Gastroesophageal sphincter (tissue), 4 donors: ENCODE data around the gene MXD3. TPM values are rescaled to one million over a fixed set of nuclear protein-coding genes. Genes with fewer than 3 reads are reported as not detected.

Experiments used
- ATAC-seq: fragments of 150-250 bp; one replicate; pipeline ENCODE4 v1.9.1; 2016; ENCODE audit warnings: mild to moderate bottlenecking, moderate library complexity
- H3K27ac ChIP-seq, 4 donors: fragments of 200-600 bp; sonication (generic) in 3 of 4; 1 replicate in 3 of 4; 2 replicates in 1 of 4; pipeline ENCODE4 v1.5.1; 2016 to 2019
- H3K27me3 ChIP-seq: fragments of 200-600 bp; sonication (generic); one replicate; pipeline ENCODE4 v1.5.1; 2019
- H3K36me3 ChIP-seq, 2 donors: fragments of 200-600 bp; sonication (generic); one replicate each; pipeline ENCODE4 v1.5.1; 2019; ENCODE audit warnings: control low read depth in 1 of 2
- H3K4me1 ChIP-seq, 3 donors: fragments of 200-600 bp; sonication (generic); 1 replicate in 2 of 3; 2 replicates in 1 of 3; pipeline ENCODE4 v1.5.1; 2016 to 2019; ENCODE audit warnings: control low read depth in 2 of 3
- H3K4me3 ChIP-seq, 2 donors: fragments of 200-600 bp; sonication (generic); one replicate each; pipeline ENCODE4 v1.5.1; 2019; ENCODE audit warnings: mild to moderate bottlenecking in 1 of 2, moderate library complexity in 1 of 2
- H3K9me3 ChIP-seq, 3 donors: fragments of 200-600 bp; sonication (generic); one replicate each; pipeline ENCODE4 v1.5.1; 2017 to 2019; ENCODE audit warnings: control low read depth in 2 of 3
- CTCF ChIP-seq, 4 experiments: fragments of 200-600 bp in 2 of 4; fragments of 450-650 bp in 2 of 4; sonication (generic) in 1 of 4; IDR thresholded peaks; one replicate each; pipeline ENCODE4 v1.5.1; 2017 to 2019; ENCODE audit warnings: antibody characterized with exemption in 4 of 4, mild to moderate bottlenecking in 2 of 4, moderate library complexity in 2 of 4
- EP300 ChIP-seq: sonication (generic); formaldehyde crosslinking; IDR thresholded peaks from one replicate; pipeline ENCODE4 v1.6.1; 2017; ENCODE audit warnings: antibody characterized with exemption, mild to moderate bottlenecking
- POLR2A ChIP-seq, 2 donors: fragments of 450-650 bp; IDR thresholded peaks; one replicate each; pipeline ENCODE4 v1.6.1; 2017; ENCODE audit warnings: antibody characterized with exemption in 2 of 2, mild to moderate bottlenecking in 2 of 2, moderate library complexity in 1 of 2
- POLR2AphosphoS5 ChIP-seq: sonication (generic); formaldehyde crosslinking; IDR thresholded peaks from one replicate; pipeline ENCODE4 v1.6.1; 2017; ENCODE audit warnings: antibody characterized with exemption
- WGBS, 2 donors: methylation state at CpG; one replicate each; pipeline ENCODE4 v1.1.5; 2018; ENCODE audit warnings: low coverage in 1 of 2; 5-methylcytosine and 5-hydroxymethylcytosine counted together
- total RNA-seq, 4 donors: library from RNA; depleted of rRNA; stranded (reverse); fragments of >200 nt; gene quantifications; one replicate each; pipeline ENCODE4 v1.1.0, GENCODE V29; 2016

The MXD3 gene
- total RNA-seq, 4 donors from 2014 or later, result 1.7 to 10.9 (median 6.3) TPM

GRCh38 chr5:177303925-177304391, 7.7 kb downstream of the MXD3 start:
- peak overlapping the region; percentile 80 to 95 for H3K4me3 ChIP-seq
- peaks cover 0 to 35% of the 10 kb centered on the region in 2 donors for H3K36me3 ChIP-seq
- H3K4me1 ChIP-seq, result peaks cover 0 to 61% (median 38%) of the 10 kb centered on the region in 3 donors
- H3K9me3 ChIP-seq, result no peaks in the 10 kb centered on the region
- peak in 1 of 4 experiments; percentile 2 for TF ChIP-seq CTCF (IDR thresholded peaks at IDR 0.05)
- TF ChIP-seq EP300, result no peak
- no peak for TF ChIP-seq POLR2AphosphoS5
- no peak for ATAC-seq
- H3K27me3 ChIP-seq, result no peaks in the 10 kb centered on the region
- no CpG with 5 or more reads among the region's 25 CpGs for WGBS, 2 donors
- peak overlapping the region; percentile 72 to 91 (median 87) for H3K27ac ChIP-seq

GRCh38 chr5:177303121-177303924, 8.4 kb downstream of the MXD3 start, which contains the start of the genes PRELID1 and RAB24:
TSS of gene PRELID1 (plus strand) at chr5:177303799. CDS start at chr5:177303986, 187 bp downstream.
TSS of gene RAB24 (minus strand) at chr5:177303719. CDS start at chr5:177303288, 431 bp downstream.
- peak within 1 kb of the TSS; percentile 72 to 91 (median 87) for H3K27ac ChIP-seq
- peaks cover 0 to 41% of the 10 kb centered on the region in 2 donors for H3K36me3 ChIP-seq
- no peaks in the 10 kb centered on the region for H3K27me3 ChIP-seq
- H3K4me3 ChIP-seq, result peak within 1 kb of the TSS; percentile 80 to 95
- WGBS, 2 donors, result 0% methylated on average over 6 of the region's 100 CpGs; no CpG with 5 or more reads in 1 of the 2 donors
- TF ChIP-seq POLR2AphosphoS5, result peak; percentile 73
- peak; percentile 69 to 74 for TF ChIP-seq POLR2A (IDR thresholded peaks at IDR 0.05)
- no peak for TF ChIP-seq EP300
- TF ChIP-seq CTCF (IDR thresholded peaks at IDR 0.05), result peak in 2 of 4 experiments; percentile 18 to 58
- no peaks in the 10 kb centered on the region for H3K9me3 ChIP-seq
- H3K4me1 ChIP-seq, result peaks cover 0 to 61% (median 38%) of the 10 kb centered on the region in 3 donors
- ATAC-seq, result peak; percentile 90

- peaks cover 0 to 39% of the 10 kb centered on the region in 2 donors for H3K36me3 ChIP-seq
- no peaks in the 10 kb centered on the region for H3K9me3 ChIP-seq
- H3K27ac ChIP-seq, result peak overlapping the region in 3 of 4 donors; percentile 85 to 91 (median 89)
- ATAC-seq, result no peak
- WGBS, 2 donors, result 51% methylated on average over 8 of the region's 24 CpGs; no CpG with 5 or more reads in 1 of the 2 donors
- no peak for TF ChIP-seq POLR2A (IDR thresholded peaks at IDR 0.05)
- no peak for TF ChIP-seq POLR2AphosphoS5
- TF ChIP-seq EP300, result no peak
- no peak for TF ChIP-seq CTCF (IDR thresholded peaks at IDR 0.05)
- H3K27me3 ChIP-seq, result no peaks in the 10 kb centered on the region
- H3K4me3 ChIP-seq, result peak overlapping the region; percentile 80 to 95
- H3K4me1 ChIP-seq, result peaks cover 0 to 61% (median 38%) of the 10 kb centered on the region in 3 donors
Observed at GRCh38 chr5:177302354-177303110, 9.2 kb downstream of the MXD3 start.

GRCh38 chr5:177301503-177302165, 10.1 kb downstream of the MXD3 start:
- ATAC-seq, result no peak
- TF ChIP-seq POLR2AphosphoS5, result no peak
- H3K27me3 ChIP-seq, result no peaks in the 10 kb centered on the region
- peaks cover 0 to 64% (median 38%) of the 10 kb centered on the region in 3 donors for H3K4me1 ChIP-seq
- H3K36me3 ChIP-seq, result peaks cover 0 to 37% of the 10 kb centered on the region in 2 donors
- no peak overlapping the region for H3K4me3 ChIP-seq
- peak overlapping the region in 3 of 4 donors; percentile 85 to 91 (median 89) for H3K27ac ChIP-seq
- no peaks in the 10 kb centered on the region for H3K9me3 ChIP-seq
- no CpG with 5 or more reads among the region's 7 CpGs for WGBS, 2 donors
